Fibroblast of skin of right biceps (primary cell): ENCODE results near the gene PALM3.

Experiments used
- DNase-seq: peaks from one replicate; pipeline ENCODE4 v3.0.0-alpha.2; 2013

PALM3 gene

DNA sequence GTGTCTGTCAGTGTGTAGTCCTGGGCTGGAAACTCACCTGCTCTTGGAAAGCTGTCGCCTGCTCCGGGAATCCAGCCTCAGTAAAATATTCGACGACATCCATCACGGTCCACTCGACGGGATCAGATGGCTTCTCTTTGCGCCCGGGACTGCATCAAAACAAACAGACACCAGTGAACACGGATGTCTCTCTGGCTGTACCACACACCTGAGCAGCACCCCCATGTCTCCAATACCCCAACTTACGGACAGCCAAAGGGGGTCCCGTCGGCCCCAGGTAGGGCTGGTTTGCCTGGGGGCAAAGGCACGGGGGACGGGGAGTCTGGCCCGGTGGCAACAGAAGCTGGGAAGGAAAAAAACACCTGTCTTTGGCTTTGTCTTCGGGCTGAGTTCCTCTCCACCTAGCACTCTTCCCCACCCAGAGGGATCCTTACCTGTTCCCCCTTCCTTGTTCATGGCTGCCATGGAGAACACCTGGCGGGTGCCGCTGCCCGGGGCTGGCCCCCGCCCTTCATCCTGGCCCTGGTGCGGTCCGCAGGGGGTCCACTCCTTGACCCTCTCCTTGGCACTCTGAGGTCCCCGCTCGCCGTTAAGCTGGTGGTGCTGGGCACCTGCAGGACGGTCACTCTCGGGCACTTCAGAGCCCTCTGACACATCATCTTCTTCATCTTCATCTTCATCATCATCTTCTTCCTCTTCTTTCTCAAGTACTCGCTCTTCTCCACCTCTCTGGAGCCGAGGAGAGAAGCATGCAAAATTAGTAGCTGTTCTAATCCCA is 26.9 kb upstream of the PALM3 start:
- no peak for DNase-seq

GRCh38 chr19:14086098-14086497 is 24.2 kb upstream of the PALM3 start:
- no peak for DNase-seq

- no peak for DNase-seq
Measured at GRCh38 chr19:14085309-14085995, 23.6 kb upstream of the PALM3 start, which contains the start of gene C19orf67. TSS of gene C19orf67 (minus strand) at chr19:14085783. CDS start at chr19:14085627, 156 bp downstream.

DNA sequence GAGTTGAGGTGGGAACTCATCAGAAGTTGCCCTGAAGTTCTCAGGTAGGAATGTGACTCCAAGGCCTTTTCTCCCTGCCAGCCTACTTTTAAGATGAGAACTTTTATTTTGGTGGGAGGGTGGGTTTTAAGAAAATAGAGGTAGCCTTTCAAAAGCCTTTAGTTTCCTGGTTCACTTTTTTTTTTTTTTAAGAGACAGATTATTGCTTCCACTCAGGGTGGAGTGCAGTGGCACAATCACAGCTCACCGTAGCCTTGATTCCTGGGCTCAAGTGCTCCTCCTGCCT is 20.7 kb upstream of the PALM3 start:
- DNase-seq = no peak

GRCh38 chr19:14081797-14082674 is 20.2 kb upstream of the PALM3 start:
- no peak for DNase-seq

GRCh38 chr19:14080887-14081796 is 19.3 kb upstream of the PALM3 start:
- peak; percentile 99 for DNase-seq

GRCh38 chr19:14078411-14078810 is 16.5 kb upstream of the PALM3 start:
- DNase-seq = no peak

GRCh38 chr19:14073925-14074838 is 12.3 kb upstream of the PALM3 start:
- no peak for DNase-seq

DNA sequence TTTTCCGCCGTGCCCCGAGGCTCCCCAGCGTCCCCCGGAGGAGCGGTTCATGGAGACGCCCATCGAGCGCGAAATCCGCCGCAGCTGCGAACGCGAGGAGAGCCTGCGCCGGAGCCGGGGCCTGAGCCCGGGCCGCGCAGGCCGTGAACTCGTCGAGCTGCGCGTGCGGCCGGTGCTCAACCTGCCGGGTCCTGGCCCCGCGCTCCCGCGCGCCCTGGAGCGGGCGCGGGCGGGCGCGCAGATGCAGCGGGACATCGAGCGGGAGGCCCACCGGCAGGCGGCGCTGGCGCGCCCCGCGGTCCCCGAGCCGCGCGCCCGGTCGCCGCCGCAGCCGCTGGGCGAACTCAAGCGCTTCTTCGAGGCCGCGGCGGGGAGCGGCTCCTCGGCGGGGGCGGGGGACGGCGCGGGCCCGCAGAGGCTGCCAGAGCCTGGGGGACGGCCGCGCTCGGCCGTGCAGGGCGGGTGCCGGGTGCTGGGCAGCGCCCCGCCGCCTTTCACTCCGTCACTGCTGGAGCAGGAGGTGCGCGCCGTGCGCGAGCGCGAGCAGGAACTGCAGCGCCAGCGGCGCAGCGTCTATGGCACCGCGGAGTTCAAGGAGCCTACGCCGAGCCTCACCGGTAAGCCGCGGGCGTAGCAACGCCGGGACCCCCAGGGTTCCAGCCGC is 11.5 kb upstream of the PALM3 start:
- peak; percentile 73 for DNase-seq

- no peak for DNase-seq
Measured at GRCh38 chr19:14072535-14073260, 10.8 kb upstream of the PALM3 start, which contains the start of gene MISP3. TSS of gene MISP3 (plus strand) at chr19:14072786. CDS start at chr19:14073310, 524 bp downstream.

GRCh38 chr19:14070268-14071050 is 8.6 kb upstream of the PALM3 start:
- no peak for DNase-seq

GRCh38 chr19:14066134-14066533 is 4.3 kb upstream of the PALM3 start:
- DNase-seq = no peak

DNA sequence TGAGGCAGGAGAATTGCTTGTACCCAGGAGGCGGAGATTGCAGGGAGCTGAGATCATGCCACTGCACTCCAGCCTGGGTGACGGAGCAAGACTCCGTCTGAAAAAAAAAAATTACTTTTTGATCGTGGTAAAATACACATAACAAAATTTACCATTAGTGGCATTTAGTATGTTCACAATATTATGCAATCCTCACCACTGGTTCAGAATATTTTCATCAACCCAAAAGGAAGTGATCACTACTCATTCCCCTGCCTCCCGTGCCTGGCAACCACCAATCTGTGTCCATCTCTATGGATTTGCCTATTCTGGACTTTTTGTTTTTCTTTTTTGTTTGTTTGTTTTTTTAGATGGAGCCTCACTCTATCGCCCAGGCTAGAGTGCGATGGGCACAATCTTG is 1.2 kb upstream of the PALM3 start:
- DNase-seq = no peak

DNA sequence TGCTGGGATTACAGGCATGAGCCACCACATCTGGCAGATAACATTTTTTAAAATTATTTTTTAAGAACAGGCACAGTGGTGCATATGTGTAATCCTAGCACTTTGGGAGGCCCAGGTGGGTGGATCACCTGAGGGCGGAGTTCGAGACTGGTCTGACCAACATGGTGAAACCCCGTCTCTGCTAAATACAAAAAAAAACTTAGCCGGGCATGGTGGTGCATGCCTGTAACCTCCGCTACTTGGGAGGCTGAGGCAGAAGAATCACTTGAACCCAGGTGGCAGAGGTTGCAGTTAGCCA is 631 bp upstream of the PALM3 start:
- no peak for DNase-seq

GRCh38 chr19:14061081-14061749 is 661 bp downstream of the PALM3 start:
- DNase-seq = no peak

- DNase-seq = no peak
Measured at GRCh38 chr19:14059652-14060155, 2.2 kb downstream of the PALM3 start.

DNA sequence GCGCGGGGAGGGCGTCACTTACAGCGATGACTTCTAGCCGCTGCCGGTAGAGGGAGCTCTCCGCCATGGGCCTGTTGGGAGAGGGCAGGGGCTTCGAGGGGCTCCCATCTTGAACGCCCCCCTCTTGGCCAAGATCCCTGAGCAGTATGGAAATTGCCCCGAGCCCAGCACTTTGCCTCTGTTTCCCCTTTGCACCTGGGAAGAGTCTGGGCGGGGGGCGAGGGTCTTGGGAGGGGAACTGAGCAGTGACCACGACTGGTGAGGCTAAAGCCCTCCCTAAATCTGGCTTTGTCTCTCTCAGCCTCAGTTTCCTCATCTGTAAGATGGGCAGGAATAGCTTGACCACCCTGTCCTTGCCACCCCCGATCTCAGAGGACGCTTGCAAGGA is 2.8 kb downstream of the PALM3 start:
- DNase-seq = no peak
